NCI-H2196 treated with DMSO at 0.1 percent for 48 hours (cell line): ENCODE measurements around the gene ZNF831.

Source experiments
- DNase-seq: peaks from one replicate; lab custom pipeline; 2025; ENCODE audit not compliant: unreplicated experiment; lab: John Stamatoyannopoulos, UW

ZNF831 gene

GRCh38 chr20:59207742-59208357 is 44.2 kb downstream of the ZNF831 start:
- DNase-seq = no peak

GRCh38 chr20:59210186-59210585 is 46.6 kb downstream of the ZNF831 start:
- DNase-seq = no peak

- DNase-seq = no peak
Measured at GRCh38 chr20:59211208-59211765, 47.7 kb downstream of the ZNF831 start.

- no peak for DNase-seq
Measured at GRCh38 chr20:59214073-59214472, 50.5 kb downstream of the ZNF831 start.

DNA sequence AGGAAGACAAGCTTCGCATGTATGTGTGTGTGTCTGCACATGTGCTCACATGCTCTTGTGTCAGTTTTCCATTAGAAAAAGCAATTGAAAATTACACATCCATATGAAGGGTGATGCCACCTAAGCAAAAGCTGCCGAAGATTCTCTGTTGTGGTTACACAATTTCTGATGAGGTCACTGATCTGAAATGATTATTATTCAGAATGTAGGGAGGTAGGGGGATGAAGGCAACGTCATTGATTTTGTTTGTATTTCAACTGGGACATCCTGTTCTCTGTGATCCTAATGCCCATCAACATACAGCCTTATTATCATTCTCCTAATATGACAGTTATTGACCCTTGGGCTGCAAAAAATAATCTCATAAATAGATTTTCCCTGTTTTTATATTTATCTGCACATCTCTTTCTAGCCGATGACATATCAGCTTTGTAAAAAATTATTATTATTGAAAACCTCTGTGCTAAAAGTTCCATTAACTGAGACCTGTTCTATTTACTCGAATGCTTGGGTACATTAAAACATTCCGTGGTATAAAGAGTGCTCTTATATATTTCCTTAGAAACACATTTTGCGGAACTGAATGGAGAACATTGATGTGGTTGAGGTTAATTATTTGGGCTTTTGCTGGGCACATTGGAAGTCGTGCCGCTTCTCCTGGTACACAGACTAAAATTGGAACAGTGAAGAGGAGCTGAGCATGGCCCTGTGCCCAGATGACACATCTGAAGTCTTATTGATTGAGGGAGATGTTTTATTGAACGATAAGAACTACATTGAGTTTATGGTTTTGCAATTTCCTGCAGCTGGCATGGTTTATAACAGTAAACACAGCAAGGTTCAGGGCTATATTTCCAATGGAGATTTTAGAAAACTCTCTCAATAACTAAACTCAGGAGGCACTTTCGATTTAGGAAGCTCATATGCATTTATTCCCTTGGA is 51.3 kb downstream of the ZNF831 start:
- DNase-seq = no peak

GRCh38 chr20:59217173-59217572 is 53.6 kb downstream of the ZNF831 start:
- DNase-seq = no peak

GRCh38 chr20:59217794-59218280 is 54.2 kb downstream of the ZNF831 start:
- no peak for DNase-seq

GRCh38 chr20:59219211-59219610 is 55.6 kb downstream of the ZNF831 start:
- no peak for DNase-seq

- no peak for DNase-seq
Measured at GRCh38 chr20:59220161-59220560, 56.5 kb downstream of the ZNF831 start.

DNA sequence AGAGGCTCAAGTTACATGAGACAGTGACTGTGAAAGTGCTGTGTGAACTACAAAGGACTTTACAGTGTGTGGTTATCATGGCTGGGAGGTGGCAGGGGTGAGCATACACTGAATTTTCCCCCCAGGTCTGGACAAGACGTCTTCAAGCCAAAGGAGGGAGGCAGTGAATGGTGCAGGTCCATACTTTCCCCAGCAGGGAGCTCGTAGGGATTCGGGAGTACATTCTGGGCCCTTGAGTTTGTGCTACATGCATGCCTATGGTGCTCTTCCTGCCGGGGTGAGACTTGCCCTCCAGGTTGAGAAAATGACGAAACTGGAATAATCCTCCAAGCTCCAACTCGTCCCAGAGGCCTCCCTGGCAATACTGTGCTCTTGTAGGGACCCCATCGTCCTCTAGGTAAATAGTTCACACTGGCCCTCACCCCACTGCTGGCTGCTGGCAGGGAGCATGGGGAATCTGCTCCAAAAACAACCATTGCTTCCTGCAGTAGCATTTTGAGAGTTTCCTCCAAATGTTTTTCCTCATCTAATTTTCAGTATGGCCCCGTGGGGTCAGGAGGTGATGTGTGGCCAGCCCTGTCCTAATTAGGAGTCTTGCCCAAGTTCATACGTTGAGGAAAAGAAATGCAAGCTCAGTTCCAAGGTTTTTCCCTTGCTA is 57.6 kb downstream of the ZNF831 start:
- no peak for DNase-seq

DNA sequence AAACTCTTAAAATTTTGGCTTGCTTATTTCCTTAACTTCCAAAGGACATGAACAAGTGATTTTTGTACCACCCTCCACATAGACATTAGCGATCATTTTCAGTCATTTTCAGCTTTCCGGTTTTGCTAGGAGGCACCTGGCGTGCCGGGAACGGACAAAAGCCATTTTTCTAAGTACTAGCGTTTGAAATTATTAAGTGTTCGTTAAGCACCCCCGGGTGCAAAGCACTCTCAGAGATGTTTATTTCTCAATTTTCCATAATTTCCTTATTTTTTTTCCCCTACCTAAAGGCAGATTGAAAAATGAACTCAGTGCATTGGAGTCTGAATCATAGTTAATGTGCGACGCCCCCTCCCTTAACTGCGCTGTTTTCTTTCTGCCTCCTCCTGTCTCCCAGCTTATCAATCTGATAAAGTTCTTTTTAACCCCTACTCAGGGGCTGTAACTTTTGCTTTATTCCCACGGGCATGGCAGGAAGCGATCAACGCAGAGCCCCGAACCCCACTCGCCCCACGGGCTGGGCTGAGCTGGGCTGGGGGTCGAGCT is 58.2 kb downstream of the ZNF831 start:
- no peak for DNase-seq

DNA sequence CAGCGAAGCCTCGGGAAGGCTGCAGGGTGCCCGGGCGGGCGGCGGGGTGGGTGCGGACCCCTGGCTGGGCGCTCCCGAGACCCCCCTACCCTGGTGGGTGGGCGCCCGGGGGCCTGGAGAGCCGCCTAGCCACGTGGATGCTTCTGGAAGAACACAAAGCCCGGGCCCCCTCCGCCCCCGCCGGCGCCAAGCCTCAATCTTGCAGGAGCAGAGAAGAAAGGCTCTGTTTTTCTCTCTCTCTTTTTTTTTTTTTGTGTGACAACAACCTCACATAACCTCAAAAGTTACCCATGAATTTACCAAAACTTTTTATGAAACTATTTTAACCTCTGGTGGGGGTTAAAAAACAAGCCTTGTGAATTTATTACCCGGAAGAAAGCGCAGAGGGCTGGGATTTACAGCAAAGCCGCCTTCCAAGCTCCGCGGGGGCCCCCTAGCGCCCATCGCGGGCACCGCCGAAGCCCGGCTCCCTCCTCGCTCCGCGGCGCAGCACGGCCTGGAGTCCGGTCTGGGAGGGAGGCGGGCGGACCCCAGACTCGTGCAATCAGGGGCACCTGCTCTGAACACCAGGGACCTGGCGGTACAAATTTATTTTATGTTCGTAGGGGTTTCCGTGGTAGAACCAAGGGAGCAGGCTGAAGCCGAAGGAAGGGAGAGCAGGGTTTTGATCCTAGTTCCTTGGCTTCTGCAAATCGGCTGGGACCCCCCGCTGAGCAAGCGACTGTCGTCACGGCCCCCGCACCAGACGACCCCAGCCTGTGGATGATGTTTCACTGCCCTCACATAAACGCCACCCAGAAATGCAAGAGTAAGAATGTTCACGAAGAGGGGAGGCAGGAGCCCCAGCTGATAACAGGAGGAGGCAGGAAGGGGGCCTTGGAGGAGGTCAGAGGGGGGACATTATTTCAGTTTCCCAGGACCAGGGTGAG is 58.9 kb downstream of the ZNF831 start:
- DNase-seq = peak; percentile 46

GRCh38 chr20:59223182-59223601 is 59.6 kb downstream of the ZNF831 start:
- no peak for DNase-seq

GRCh38 chr20:59223750-59224149 is 60.1 kb downstream of the ZNF831 start:
- no peak for DNase-seq

DNA sequence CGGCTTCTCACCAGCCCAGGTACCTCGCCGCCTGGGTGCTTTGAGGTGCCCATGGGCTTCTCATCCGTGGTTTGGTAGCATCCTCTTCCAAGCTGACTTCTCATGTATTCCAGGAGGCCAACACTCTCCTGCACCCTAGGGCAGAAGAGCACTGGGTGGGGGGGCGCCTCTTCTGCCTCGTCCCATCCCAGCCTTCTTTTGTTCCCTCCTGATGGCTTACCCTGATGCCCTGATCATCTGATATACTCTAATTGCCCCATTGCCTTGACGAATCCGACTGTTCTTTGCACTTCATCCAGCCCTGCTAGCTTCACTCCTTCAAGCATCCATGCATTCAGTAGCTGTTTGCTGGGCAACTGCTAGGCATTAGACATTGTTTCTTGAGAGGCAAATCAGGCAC is 60.6 kb downstream of the ZNF831 start:
- no peak for DNase-seq

DNA sequence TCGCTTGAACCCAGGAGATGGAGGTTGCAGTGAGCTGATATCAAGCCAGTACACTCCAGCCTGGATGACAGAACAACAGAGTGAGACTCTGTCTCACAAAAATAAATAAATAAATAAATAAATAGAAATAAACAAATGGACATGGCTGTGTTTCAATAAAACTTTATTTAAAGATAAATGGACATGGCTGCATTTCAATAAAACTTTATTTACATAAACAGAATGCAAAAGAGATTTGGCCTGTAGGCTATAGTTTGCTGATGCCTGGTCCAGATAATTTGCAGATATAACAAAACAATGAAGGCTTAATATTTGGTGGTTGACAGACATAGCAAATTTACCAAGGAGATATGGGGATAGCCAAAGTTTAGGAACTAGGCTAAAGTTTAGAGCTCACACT is 66.8 kb downstream of the ZNF831 start:
- DNase-seq = no peak

DNA sequence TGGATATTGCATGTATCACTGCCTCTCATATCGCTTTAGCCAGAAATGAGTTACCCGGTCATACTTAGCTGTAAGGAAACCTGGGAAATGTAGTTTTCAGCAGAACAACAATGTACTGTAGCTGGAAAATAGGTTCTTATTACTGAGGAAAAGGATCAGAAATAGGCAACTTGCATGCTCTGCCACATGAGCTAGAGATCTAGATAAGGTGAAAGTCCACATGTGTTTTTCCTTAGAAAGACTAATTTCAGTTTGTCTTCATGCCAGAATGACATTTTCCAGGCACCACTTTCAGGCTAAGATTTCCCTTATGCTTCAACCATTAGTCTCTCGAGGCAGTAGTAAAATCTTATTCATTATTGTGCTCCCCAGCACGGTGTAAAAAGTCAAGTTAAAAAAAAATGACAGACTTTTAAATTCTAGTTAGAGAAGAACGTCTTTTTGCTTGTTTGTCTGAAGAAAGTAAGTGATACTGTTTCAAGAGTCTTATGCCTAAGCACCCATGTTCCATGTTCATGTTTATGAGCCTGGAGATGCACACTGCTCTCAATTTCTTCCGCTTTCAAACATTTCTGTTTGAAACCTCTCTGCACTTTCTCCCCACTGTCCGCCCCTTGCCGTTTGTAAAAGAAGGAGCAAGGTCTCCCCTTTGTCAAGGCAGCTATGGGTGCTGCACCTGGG is 67.6 kb downstream of the ZNF831 start:
- DNase-seq = no peak

GRCh38 chr20:59232618-59233017 is 69.0 kb downstream of the ZNF831 start:
- no peak for DNase-seq

- no peak for DNase-seq
Measured at GRCh38 chr20:59235226-59235625, 71.6 kb downstream of the ZNF831 start.
